GM12873 (cell line): ENCODE results near the gene GPR137.

ENCODE experiments used
- CTCF ChIP-seq: IDR thresholded peaks from 2 replicates; pipeline ENCODE4 v1.5.1; 2012; ENCODE audit warnings: low read depth, mild to moderate bottlenecking, moderate library complexity, low read length, control low read depth; ENCODE audit not compliant: insufficient read depth; ENCODE audit errors: missing control alignments

The GPR137 gene

GRCh38 chr11:64313491-64314145 is 28.0 kb downstream of the GPR137 start:
- TF ChIP-seq CTCF: no peak

GRCh38 chr11:64314146-64314804 is 28.6 kb downstream of the GPR137 start:
- peak; percentile 24 for TF ChIP-seq CTCF

- TF ChIP-seq CTCF: no peak
Measured at GRCh38 chr11:64314805-64315561, 29.3 kb downstream of the GPR137 start.

GRCh38 chr11:64316672-64317324 is 31.1 kb downstream of the GPR137 start:
- peak; percentile 35 for TF ChIP-seq CTCF

- no peak for TF ChIP-seq CTCF
Measured at GRCh38 chr11:64317325-64317960, 31.8 kb downstream of the GPR137 start, which contains the start of gene TRMT112. Gene TRMT112 (minus strand): TSS chr11:64317559. CDS start chr11:64317526, 33 bp downstream.

GRCh38 chr11:64317961-64318765 is 32.5 kb downstream of the GPR137 start, which contains the start of gene PRDX5:
Gene PRDX5 (plus strand): TSS chr11:64318121. CDS start chr11:64318216, 95 bp downstream.
- TF ChIP-seq CTCF: peak; percentile 46
